ENCODE measurements around the gene HIBCH. TPM values are rescaled to one million over a fixed set of nuclear protein-coding genes. Genes with fewer than 3 reads are reported as not detected.
A peak's percentile ranks its signal among the peaks of the same experiment; 100 is the strongest.
"Not testable (repeated sequence)": the region's sequence is repeated elsewhere in the genome, so short reads cannot be mapped to it uniquely, and the experiment has no call there.

Gene HIBCH
- total RNA-seq, 1 donor from 2014 or later: 41.5 TPM

GRCh38 chr2:190178066-190178722 is 141.4 kb downstream of the HIBCH start:
- ATAC-seq (no peak), DNase-seq (ENCODE audit: low spot score) (no peak)
- intact Hi-C loops (cut with DNase I): no loop called here

GRCh38 chr2:190177249-190178040 is 142.2 kb downstream of the HIBCH start:
- ATAC-seq: no peak
- intact Hi-C loops (cut with DNase I): no loop called here
- DNase-seq (ENCODE audit: low spot score): no peak

GRCh38 chr2:190173392-190173791 is 146.2 kb downstream of the HIBCH start:
- DNase-seq (ENCODE audit: low spot score) (no peak), ATAC-seq (peak; percentile 64)
- intact Hi-C loops (cut with DNase I): no loop called here

- intact Hi-C loops (cut with DNase I): no loop called here
- ATAC-seq (no peak), DNase-seq (ENCODE audit: low spot score) (no peak)
Observed at GRCh38 chr2:190170673-190171072, 149.0 kb downstream of the HIBCH start.

- no peak for ATAC-seq
- DNase-seq (ENCODE audit: low spot score): no peak
- intact Hi-C loops (cut with DNase I): no loop called here
Observed at GRCh38 chr2:190169221-190170072, 150.2 kb downstream of the HIBCH start.

- intact Hi-C loops (cut with DNase I): no loop called here
- no peak for DNase-seq (ENCODE audit: low spot score)
- no peak for ATAC-seq
Observed at GRCh38 chr2:190167702-190168101, 151.9 kb downstream of the HIBCH start.

GRCh38 chr2:190165491-190165890 is 154.1 kb downstream of the HIBCH start:
- ATAC-seq (no peak), DNase-seq (ENCODE audit: low spot score) (no peak)
- intact Hi-C loops (cut with DNase I): no loop called here

- ATAC-seq: no peak
- intact Hi-C loops (cut with DNase I): no loop called here
Observed at GRCh38 chr2:190162851-190163250, 156.8 kb downstream of the HIBCH start.

GRCh38 chr2:190159453-190159852 is 160.2 kb downstream of the HIBCH start:
- ATAC-seq: peak; percentile 99
- no peak for DNase-seq (ENCODE audit: low spot score)
- intact Hi-C loops (cut with DNase I): no loop called here

More at GRCh38 chr2:190162851-190163250, 156.8 kb downstream of the HIBCH start:
- DNase-seq (ENCODE audit: low spot score): no peak

- ATAC-seq: peak; percentile 46
- DNase-seq (ENCODE audit: low spot score): no peak
- intact Hi-C loops (cut with DNase I): no loop called here
Observed at GRCh38 chr2:190158798-190159434, 160.7 kb downstream of the HIBCH start.

- intact Hi-C loops (cut with DNase I); DNase-seq (ENCODE audit: low spot score); ATAC-seq: not testable (repeated sequence)
Observed at GRCh38 chr2:190157613-190158528, 161.8 kb downstream of the HIBCH start.

GRCh38 chr2:190156530-190157212 is 163.0 kb downstream of the HIBCH start:
- ATAC-seq: no peak
- no peak for DNase-seq (ENCODE audit: low spot score)
- intact Hi-C loops (cut with DNase I): no loop called here

Other genes starting within 250 kb of the HIBCH start
- 31.7 TPM for gene INPP1, start 23.8 kb upstream of the HIBCH start, total RNA-seq
- 47.5 TPM for gene MFSD6, start 88.5 kb upstream of the HIBCH start, total RNA-seq
- 5.6 TPM for gene NEMP2, start 214.9 kb upstream of the HIBCH start, total RNA-seq